RWPE1 (cell line): ENCODE data around the gene SV2C.
"Not testable (repeated sequence)": the region's sequence is repeated elsewhere in the genome, so short reads cannot be mapped to it uniquely, and the experiment has no call there.

Source experiments
- CTCF ChIA-PET: fragments of 350-600 bp; sonication (Branson Sonifier 250); formaldehyde crosslinking; extraction: SDS; loops from one replicate; lab custom pipeline; 2021; lab: Yijun Ruan, JAX
- POLR2A ChIA-PET: fragments of 400-600 bp; formaldehyde crosslinking; extraction: SDS; loops from one replicate; lab custom pipeline; 2020; ENCODE audit warnings: antibody characterized with exemption; ENCODE audit not compliant: low non-redundant PET; lab: Yijun Ruan, JAX
- DNase-seq: peaks from one replicate; pipeline ENCODE4 v3.0.0; 2012; ENCODE audit warnings: low spot score
- H3K27ac ChIP-seq: fragments of 450-650 bp; 2 replicates; pipeline ENCODE4 v1.5.1; 2017
- CTCF ChIP-seq: fragments of 450-650 bp; conservative IDR thresholded peaks from 2 replicates; pipeline ENCODE4 v1.5.1; 2017; ENCODE audit warnings: low read depth, mild to moderate bottlenecking

The SV2C gene

GRCh38 chr5:76310208-76310607 is 227.0 kb downstream of the SV2C start:
- ChIA-PET CTCF (interaction anchor here (0.6 to 0.7 kb wide), 4 partner anchors 14 to 537 kb away, joined by 3 to 9 read pairs (median 4); no protein-coding TSS in a partner anchor), POLR2A (no interaction called here)
- no peak for TF ChIP-seq CTCF
- DNase-seq, result no peak
- H3K27ac ChIP-seq, result no peak overlapping the region

- no peak for DNase-seq
- no peak overlapping the region for H3K27ac ChIP-seq
- CTCF ChIA-PET, result interaction anchor here (0.5 to 0.7 kb wide), 4 partner anchors 25 to 270 kb away, joined by 3 read pairs; no protein-coding TSS in a partner anchor
- no peak for TF ChIP-seq CTCF
- POLR2A ChIA-PET, result no interaction called here
Observed at GRCh38 chr5:76312783-76313182, 229.6 kb downstream of the SV2C start.

GRCh38 chr5:76314643-76315042 is 231.5 kb downstream of the SV2C start:
- CTCF ChIA-PET, result interaction anchor here (0.5 to 0.6 kb wide), 3 partner anchors 8 to 554 kb away, joined by 3 to 5 read pairs (median 3); no protein-coding TSS in a partner anchor
- POLR2A ChIA-PET, result no interaction called here
- no peak for TF ChIP-seq CTCF
- no peak overlapping the region for H3K27ac ChIP-seq
- DNase-seq, result no peak

GRCh38 chr5:76319673-76320072 is 236.5 kb downstream of the SV2C start:
- TF ChIP-seq CTCF, result no peak
- ChIA-PET POLR2A (no interaction called here), CTCF (interaction anchor here (0.9 kb wide), 1 partner anchor 19 kb away, joined by 4 read pairs; no protein-coding TSS in a partner anchor)
- DNase-seq, result no peak
- no peak overlapping the region for H3K27ac ChIP-seq

GRCh38 chr5:76323494-76323893 is 240.3 kb downstream of the SV2C start:
- CTCF ChIA-PET, POLR2A ChIA-PET, DNase-seq, H3K27ac ChIP-seq: not testable (repeated sequence)

GRCh38 chr5:76325326-76325725 is 242.1 kb downstream of the SV2C start:
- no peak for DNase-seq
- CTCF ChIA-PET, result no interaction called here
- POLR2A ChIA-PET, result no interaction called here
- TF ChIP-seq CTCF, result no peak
- no peak overlapping the region for H3K27ac ChIP-seq

GRCh38 chr5:76325876-76326491 is 242.8 kb downstream of the SV2C start:
- no peak for DNase-seq
- no peak for TF ChIP-seq CTCF
- no peak overlapping the region for H3K27ac ChIP-seq
- ChIA-PET POLR2A (no interaction called here), CTCF (interaction anchor here (0.6 kb wide), 1 partner anchor 1971 kb away, joined by 8 read pairs; no protein-coding TSS in a partner anchor)
